AG09309 (cell line): Measurements from ENCODE around the gene MEF2C.

ENCODE experiments used
- DNase-seq: peaks from one replicate; pipeline ENCODE4 v3.0.0-alpha.2; 2010; ENCODE audit warnings: low read depth
- H3K4me3 ChIP-seq: 2 replicates; pipeline ENCODE4 v1.5.1; 2011; ENCODE audit warnings: mild to moderate bottlenecking, low read depth, low read length, moderate library complexity; ENCODE audit not compliant: control insufficient read depth
- CTCF ChIP-seq: IDR thresholded peaks from 2 replicates; pipeline ENCODE4 v1.5.1; 2011; ENCODE audit warnings: mild to moderate bottlenecking, low read depth, low read length, inconsistent platforms; ENCODE audit not compliant: insufficient read depth, control insufficient read depth; ENCODE audit errors: missing control alignments

The MEF2C gene

DNA sequence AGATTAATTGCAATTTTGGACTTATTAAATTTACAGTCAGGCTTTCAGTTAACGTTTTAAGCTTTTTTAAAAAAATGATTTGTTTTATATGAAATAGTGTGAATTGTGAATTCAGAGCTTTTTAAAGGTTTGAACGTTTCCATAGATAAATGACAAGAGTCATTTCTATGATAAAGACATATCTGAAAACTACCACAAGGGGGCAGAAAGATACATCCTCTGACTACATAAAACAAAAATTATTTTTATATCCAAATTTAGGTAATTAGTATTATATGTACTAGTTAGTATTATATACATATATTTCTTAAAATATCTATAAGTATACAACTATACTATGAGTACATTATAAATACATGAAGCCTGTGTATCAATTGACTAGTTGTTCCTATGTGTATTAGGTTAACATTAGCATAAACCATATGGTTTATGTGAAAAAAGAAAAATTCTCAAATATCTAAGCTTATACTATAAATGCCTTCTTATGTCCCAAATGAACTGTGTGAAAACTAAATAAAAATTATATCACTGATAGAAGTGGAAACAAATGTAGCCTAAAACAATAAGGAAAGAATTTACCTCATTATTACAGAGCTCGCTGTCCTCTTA lies 155.2 kb downstream of the MEF2C start:
- H3K4me3 ChIP-seq, result no peak overlapping the region
- no peak for DNase-seq
- peak; percentile 34 for TF ChIP-seq CTCF

DNA sequence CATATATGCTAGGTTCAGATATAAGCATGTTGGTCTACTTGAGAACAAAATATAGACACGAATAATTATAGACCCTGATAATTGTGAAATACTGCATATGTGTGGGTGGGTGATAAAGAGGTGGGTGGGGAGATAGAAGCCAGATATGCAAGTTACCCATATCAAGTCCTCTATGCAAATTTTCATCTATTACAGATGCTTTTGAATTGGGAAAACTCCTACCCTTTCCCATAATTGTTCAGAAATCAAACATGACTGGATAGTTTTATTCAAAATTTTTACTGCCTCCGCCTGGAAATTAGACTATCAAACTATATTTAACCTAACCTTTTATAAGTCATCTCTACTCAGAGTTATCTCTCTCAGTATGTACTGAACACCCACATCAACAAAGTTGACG lies 157.5 kb downstream of the MEF2C start:
- DNase-seq, result no peak
- no peak for TF ChIP-seq CTCF
- no peak overlapping the region for H3K4me3 ChIP-seq

DNA sequence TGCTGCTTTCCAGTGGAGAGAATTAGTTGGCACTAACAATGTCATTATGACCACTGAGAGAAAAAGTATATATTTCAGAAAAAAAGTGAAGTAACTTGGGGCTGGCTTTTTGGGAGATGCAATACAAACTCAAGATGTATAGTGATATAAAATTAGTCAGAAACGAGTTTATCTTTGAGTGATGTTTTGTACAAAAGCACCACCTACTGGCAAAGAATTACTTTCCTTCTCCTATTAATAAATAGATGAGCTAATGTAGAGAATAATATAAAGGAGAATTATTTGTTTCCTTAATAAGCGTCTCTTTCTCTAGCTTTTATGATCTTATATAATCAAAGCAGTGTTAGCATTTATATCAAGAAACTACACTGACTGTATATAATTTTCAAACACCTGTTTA lies 158.8 kb downstream of the MEF2C start:
- DNase-seq, result no peak
- TF ChIP-seq CTCF, result no peak

DNA sequence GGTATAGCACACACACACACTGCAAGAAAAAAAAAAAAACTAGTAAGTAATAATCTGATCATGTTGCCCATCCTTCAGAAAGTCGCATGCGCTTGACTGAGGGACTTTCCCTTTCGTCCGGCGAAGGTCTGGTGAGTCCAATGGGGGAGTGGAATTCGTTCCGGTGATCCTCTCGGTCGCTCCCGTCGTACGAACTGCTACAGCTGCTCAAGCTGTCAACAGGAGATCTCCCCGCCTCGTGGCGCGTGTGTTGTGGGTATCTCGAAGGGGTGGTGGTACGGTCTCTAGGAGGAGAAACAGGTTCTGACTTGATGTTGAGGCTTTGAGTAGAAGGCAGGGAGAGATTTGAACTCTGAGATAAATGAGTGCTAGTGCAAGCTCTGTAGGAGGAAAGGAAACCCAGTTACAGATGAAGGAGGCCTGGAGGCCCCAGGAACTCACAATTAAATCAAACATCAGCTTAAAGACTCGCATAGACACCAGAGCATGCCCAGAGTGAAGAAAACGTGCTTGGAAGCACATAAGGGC lies 160.4 kb downstream of the MEF2C start:
- no peak overlapping the region for H3K4me3 ChIP-seq
- no peak for DNase-seq
- no peak for TF ChIP-seq CTCF

More for the DNA sequence above, 158.8 kb downstream of the MEF2C start:
- no peak overlapping the region for H3K4me3 ChIP-seq

DNA sequence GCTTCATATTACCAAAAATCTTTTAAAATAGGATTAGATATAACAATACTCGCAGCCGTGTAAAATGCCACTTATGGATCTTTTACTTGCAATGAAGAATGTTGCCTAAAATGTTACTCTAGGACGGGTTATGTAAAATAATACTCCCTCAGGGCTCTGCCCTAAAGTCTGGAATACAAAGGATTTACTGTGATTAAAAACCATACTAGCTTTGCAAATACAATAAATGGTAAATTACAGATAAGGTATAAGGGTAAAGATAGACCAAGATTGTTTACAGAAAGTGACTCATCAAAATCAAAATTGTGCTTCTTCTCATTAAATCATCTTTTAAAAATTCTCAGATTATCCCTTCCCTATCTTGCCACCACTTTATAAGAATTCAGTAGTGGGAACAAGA lies 163.6 kb downstream of the MEF2C start:
- TF ChIP-seq CTCF, result no peak
- no peak for DNase-seq

GRCh38 chr5:88718736-88719135 lies 164.2 kb downstream of the MEF2C start:
- DNase-seq, result no peak
- TF ChIP-seq CTCF, result no peak
- H3K4me3 ChIP-seq, result no peak overlapping the region

More for the DNA sequence above, 163.6 kb downstream of the MEF2C start:
- H3K4me3 ChIP-seq, result no peak overlapping the region
